HepG2 (cell line): ENCODE data around the gene CENPB. TPM values are rescaled to one million over a fixed set of nuclear protein-coding genes. Genes with fewer than 3 reads are reported as not detected.

Source experiments
- GPN1 ChIP-seq: sonication (generic); formaldehyde crosslinking; IDR thresholded peaks from 2 replicates; pipeline ENCODE4 v1.5.1; 2020; ENCODE audit warnings: missing genetic modification reagents, borderline replicate concordance
- HCFC1 ChIP-seq: fragments of 150-350 bp; IDR thresholded peaks from 2 replicates; pipeline ENCODE4 v1.6.1; 2014; ENCODE audit warnings: low read depth, low read length
- HOXD1 ChIP-seq: sonication (generic); formaldehyde crosslinking; IDR thresholded peaks from 2 replicates; pipeline ENCODE4 v1.5.0; 2020; ENCODE audit warnings: missing genetic modification reagents
- IKZF4 ChIP-seq: sonication (generic); formaldehyde crosslinking; IDR thresholded peaks from 2 replicates; pipeline ENCODE4 v1.5.1; 2020; ENCODE audit warnings: borderline replicate concordance, mild to moderate bottlenecking, low read depth, missing genetic modification reagents; ENCODE audit errors: not compliant biosample characterization
- IRF9 ChIP-seq: sonication (generic); formaldehyde crosslinking; IDR thresholded peaks from 2 replicates; pipeline ENCODE4 v1.8.0; 2022; ENCODE audit warnings: missing genetic modification reagents, mild to moderate bottlenecking, borderline replicate concordance
- MAFF ChIP-seq: IDR thresholded peaks from 2 replicates; pipeline ENCODE4 v1.6.1; 2011; ENCODE audit warnings: low read depth, low read length, improper control_type of control experiment
- MTA1 ChIP-seq: sonication (generic); formaldehyde crosslinking; IDR thresholded peaks from 2 replicates; pipeline ENCODE4 v1.4.0; 2020; ENCODE audit warnings: missing genetic modification reagents, mild to moderate bottlenecking, borderline replicate concordance
- RCOR2 ChIP-seq: IDR thresholded peaks from 2 replicates; pipeline ENCODE4 v1.6.1; 2016; ENCODE audit warnings: missing biosample characterization, missing genetic modification reagents
- RFX3 ChIP-seq: IDR thresholded peaks from 2 replicates; pipeline ENCODE4 v1.6.1; 2016; ENCODE audit warnings: missing biosample characterization, missing genetic modification reagents
- RNF2 ChIP-seq: fragments of 450-650 bp; conservative IDR thresholded peaks from 2 replicates; pipeline ENCODE4 v1.6.1; 2016; ENCODE audit warnings: low read depth
- SETDB1 ChIP-seq: sonication (generic); formaldehyde crosslinking; IDR thresholded peaks from 2 replicates; pipeline ENCODE4 v1.5.1; 2020; ENCODE audit warnings: missing genetic modification reagents, mild to moderate bottlenecking, borderline replicate concordance
- SYNCRIP ChIP-seq: fragments of 200-400 bp; formaldehyde crosslinking; IDR thresholded peaks from 2 replicates; pipeline ENCODE4 v1.6.1; 2018; ENCODE audit warnings: mild to moderate bottlenecking, low read depth, low read length; ENCODE audit not compliant: insufficient read depth
- TBX2 ChIP-seq: sonication (generic); formaldehyde crosslinking; IDR thresholded peaks from 2 replicates; pipeline ENCODE4 v1.5.0; 2020; ENCODE audit warnings: missing genetic modification reagents, mild to moderate bottlenecking, borderline replicate concordance
- ZNF142 ChIP-seq: sonication (generic); formaldehyde crosslinking; IDR thresholded peaks from 2 replicates; pipeline ENCODE4 v1.4.0; 2020; ENCODE audit warnings: missing genetic modification reagents
- ZNF234 ChIP-seq: sonication (generic); formaldehyde crosslinking; conservative IDR thresholded peaks from 2 replicates; pipeline ENCODE4 v1.5.1; 2020; ENCODE audit warnings: mild to moderate bottlenecking, missing genetic modification reagents
- ZNF235 ChIP-seq: sonication (generic); formaldehyde crosslinking; IDR thresholded peaks from 2 replicates; pipeline ENCODE4 v1.8.1; 2023; ENCODE audit warnings: mild to moderate bottlenecking, missing genetic modification reagents, borderline replicate concordance
- ZNF34 ChIP-seq: sonication (generic); formaldehyde crosslinking; IDR thresholded peaks from 2 replicates; pipeline ENCODE4 v1.4.0; 2020; ENCODE audit warnings: mild to moderate bottlenecking, missing genetic modification reagents, borderline replicate concordance
- ZNF549 ChIP-seq: sonication (generic); formaldehyde crosslinking; IDR thresholded peaks from 2 replicates; pipeline ENCODE4 v1.5.0; 2020; ENCODE audit warnings: missing genetic modification reagents
- ZNF556 ChIP-seq: sonication (generic); formaldehyde crosslinking; IDR thresholded peaks from 2 replicates; pipeline ENCODE4 v1.4.0; 2020; ENCODE audit warnings: mild to moderate bottlenecking, missing genetic modification reagents, borderline replicate concordance
- ZNF570 ChIP-seq: sonication (generic); formaldehyde crosslinking; IDR thresholded peaks from 2 replicates; pipeline ENCODE4 v1.4.0; 2020; ENCODE audit warnings: mild to moderate bottlenecking, missing genetic modification reagents, borderline replicate concordance
- ZNF619 ChIP-seq: sonication (generic); formaldehyde crosslinking; IDR thresholded peaks from 2 replicates; pipeline ENCODE4 v1.4.0; 2020; ENCODE audit warnings: mild to moderate bottlenecking, missing genetic modification reagents
- ZNF768 ChIP-seq: sonication (generic); formaldehyde crosslinking; IDR thresholded peaks from 2 replicates; pipeline ENCODE4 v1.4.0; 2020; ENCODE audit warnings: missing genetic modification reagents
- ZNF782 ChIP-seq: sonication (generic); formaldehyde crosslinking; IDR thresholded peaks from 2 replicates; pipeline ENCODE4 v1.4.0; 2020; ENCODE audit warnings: missing genetic modification reagents, mild to moderate bottlenecking, borderline replicate concordance
- polyA plus RNA-seq, 8 experiments: library from polyadenylated mRNA; depleted of rRNA in 3 of 8; stranded (reverse) in 7 of 8; unstranded in 1 of 8; fragments of >200 nt; fragmentation: Illumina TruSeq in 4 of 8; extraction: Trizol in 4 of 8; gene quantifications; 2 replicates each; pipeline versions ENCODE4 v1.2.1 to v1.2.3, GENCODE V29; 2011 to 2016; ENCODE audit warnings: low read depth in 4 of 8, missing spikeins in 1 of 8, mixed read lengths in 1 of 8; ENCODE audit not compliant: insufficient read depth in 1 of 8
- total RNA-seq, 5 experiments: library from RNA; depleted of rRNA; stranded (reverse); fragments of >200 nt; fragmentation: Illumina TruSeq; extraction: Trizol; gene quantifications; 2 replicates each; pipeline ENCODE4 v1.2.3, GENCODE V29; 2016; ENCODE audit warnings: low read depth in 1 of 5

Gene CENPB
- total and polyA plus RNA-seq, 2 of the 13 experiments (the other 11 are each of a cell fraction or from before 2014, with no cell fraction given): 10.4 to 54.5 TPM

- no peak for TF ChIP-seq ZNF570 (CRISPR knock-in tag)
- no peak for TF ChIP-seq ZNF549 (CRISPR knock-in tag)
- no peak for TF ChIP-seq SYNCRIP
- no peak for TF ChIP-seq ZNF34 (CRISPR knock-in tag)
- TF ChIP-seq IRF9: no peak; the same call in 1 of the 2 replicates
- TF ChIP-seq TBX2 (CRISPR knock-in tag): peak; percentile 89
- no peak; the same call in 1 of the 2 replicates for TF ChIP-seq ZNF782
- no peak for TF ChIP-seq MAFF
- TF ChIP-seq ZNF556 (CRISPR knock-in tag): peak; percentile 89
- no peak for TF ChIP-seq IKZF4 (CRISPR knock-in tag)
- TF ChIP-seq ZNF619 (CRISPR knock-in tag): peak; percentile 44; the same call in 1 of the 2 replicates
- no peak for TF ChIP-seq ZNF234 (CRISPR knock-in tag)
- TF ChIP-seq GPN1 (CRISPR knock-in tag): peak; percentile 56; the same call in 1 of the 2 replicates
- TF ChIP-seq ZNF235 (CRISPR knock-in tag): no peak
- 0 out of 2 replicates have a peak, but pooled peaks have one; percentile 44 for TF ChIP-seq RNF2
- TF ChIP-seq ZNF142 (CRISPR knock-in tag): peak; percentile 14; the same call in 1 of the 2 replicates
- TF ChIP-seq RCOR2: 0 out of 2 replicates have a peak, but pooled peaks have one; percentile 69
- no peak for TF ChIP-seq SETDB1 (CRISPR knock-in tag)
- TF ChIP-seq MTA1 (CRISPR knock-in tag): 0 out of 2 replicates have a peak, but pooled peaks have one; percentile 52
- peak; percentile 80; the same call in 1 of the 2 replicates for TF ChIP-seq ZNF768 (CRISPR knock-in tag)
- TF ChIP-seq HCFC1: peak; percentile 39
- 0 out of 2 replicates have a peak, but pooled peaks have one; percentile 6 for TF ChIP-seq HOXD1 (CRISPR knock-in tag)
- TF ChIP-seq RFX3 (CRISPR knock-in tag): no peak
Measured at GRCh38 chr20:3818155-3819151, 31.9 kb upstream of the CENPB start (continued).
